H1 (cell line): ENCODE results near the gene MT1X. TPM values are rescaled to one million over a fixed set of nuclear protein-coding genes. Genes with fewer than 3 reads are reported as not detected.

Source experiments
- CTCF ChIA-PET: fragments of 300-600 bp; sonication (Branson Sonifier 250); formaldehyde crosslinking; loops from one replicate; lab custom pipeline; 2021; ENCODE audit not compliant: partially characterized antibody; lab: Charles Lee
- POLR2A ChIA-PET: fragments of 300-600 bp; sonication (Branson Sonifier 250); formaldehyde crosslinking; loops from one replicate; lab custom pipeline; 2021; ENCODE audit warnings: inconsistent platforms; ENCODE audit not compliant: partially characterized antibody; lab: Charles Lee
- DNase-seq, 2 experiments: peaks; one replicate each; pipeline versions ENCODE4 v3.0.0 to v3.0.0-alpha.2; 2010 to 2022; ENCODE audit warnings: low spot score in 2 of 2, low read depth in 1 of 2, mixed read lengths in 1 of 2
- FAIRE-seq: peaks from 2 replicates; lab custom pipeline; 2011; peaks lifted over from hg19 to GRCh38; lab: Jason Lieb, UNC
- H2AFZ ChIP-seq: 2 replicates; pipeline ENCODE4 v1.8.1; 2012; ENCODE audit warnings: low read length, inconsistent platforms
- H2AK5ac ChIP-seq: 2 replicates; pipeline ENCODE4 v1.6.1; 2013; ENCODE audit warnings: low read depth, low read length
- H2BK120ac ChIP-seq: replicated peaks from 2 replicates; pipeline ENCODE3; 2013; ENCODE audit warnings: low read depth, low read length, inconsistent platforms
- H2BK12ac ChIP-seq: 2 replicates; pipeline ENCODE4 v1.6.1; 2013; ENCODE audit warnings: low read depth, low read length
- H2BK15ac ChIP-seq: 2 replicates; pipeline ENCODE4 v1.6.1; 2013; ENCODE audit warnings: low read length
- H2BK20ac ChIP-seq: 2 replicates; pipeline ENCODE4 v1.6.1; 2013; ENCODE audit warnings: low read length
- H2BK5ac ChIP-seq: 2 replicates; pipeline ENCODE4 v1.6.1; 2013; ENCODE audit warnings: low read depth, low read length
- H3K14ac ChIP-seq: 2 replicates; pipeline ENCODE4 v1.6.1; 2013; ENCODE audit warnings: inconsistent platforms; ENCODE audit not compliant: insufficient read length
- H3K18ac ChIP-seq: 2 replicates; pipeline ENCODE4 v1.6.1; 2013; ENCODE audit warnings: low read length; ENCODE audit errors: extremely low read depth
- H3K23ac ChIP-seq: 2 replicates; pipeline ENCODE4 v1.6.1; 2013; ENCODE audit warnings: inconsistent platforms; ENCODE audit not compliant: insufficient read length
- H3K23me2 ChIP-seq: 2 replicates; pipeline ENCODE4 v1.6.1; 2013; ENCODE audit warnings: low read depth, low read length
- H3K27ac ChIP-seq: 2 replicates; pipeline ENCODE4 v1.6.1; 2011; ENCODE audit warnings: low read depth, low read length, inconsistent platforms
- H3K27me3 ChIP-seq, 4 experiments: replicated peaks in 1 of 4; 1 replicate in 1 of 4; 2 replicates in 3 of 4; pipeline versions ENCODE4 v1.6.1 to v1.8.1; 2011 to 2013; ENCODE audit warnings: low read length in 3 of 4, mild to moderate bottlenecking in 3 of 4, inconsistent platforms in 2 of 4, mixed read lengths in 2 of 4, moderate library complexity in 1 of 4; ENCODE audit not compliant: control insufficient read depth in 3 of 4, insufficient read depth in 3 of 4; ENCODE audit errors: extremely low read depth in 1 of 4
- H3K36me3 ChIP-seq, 4 experiments: 2 replicates each; pipeline versions ENCODE4 v1.6.1 to v1.8.1; 2011 to 2013; ENCODE audit warnings: mild to moderate bottlenecking in 4 of 4, low read length in 3 of 4, moderate library complexity in 2 of 4, control low read depth in 1 of 4, inconsistent platforms in 1 of 4; ENCODE audit not compliant: insufficient read depth in 4 of 4, control insufficient read depth in 2 of 4
- H3K4ac ChIP-seq: replicated peaks from 2 replicates; pipeline ENCODE3; 2013; ENCODE audit warnings: low read length, low read depth, mixed read lengths, inconsistent platforms; ENCODE audit not compliant: insufficient read length
- H3K4me1 ChIP-seq, 4 experiments: replicated peaks in 1 of 4; 1 replicate in 1 of 4; 2 replicates in 3 of 4; pipeline versions ENCODE4 v1.6.1 to v1.8.1; 2011 to 2013; ENCODE audit warnings: low read length in 3 of 4, inconsistent platforms in 2 of 4, mixed read lengths in 1 of 4; ENCODE audit not compliant: insufficient read depth in 4 of 4, control insufficient read depth in 3 of 4
- H3K4me2 ChIP-seq, 2 experiments: 2 replicates each; pipeline versions ENCODE4 v1.6.1 to v1.8.1; 2011 to 2013; ENCODE audit warnings: low read depth in 2 of 2, low read length in 2 of 2, control low read depth in 1 of 2, inconsistent platforms in 1 of 2, mild to moderate bottlenecking in 1 of 2; ENCODE audit not compliant: insufficient read depth in 1 of 2
- H3K4me3 ChIP-seq, 4 experiments: fragments of 200-600, 300-600 bp in 1 of 4; sonication (generic), shearing (Covaris generic), sonication (Bioruptor Twin) in 1 of 4; 2 replicates each; pipeline versions ENCODE4 v1.5.1 to v1.8.1; 2011 to 2016; ENCODE audit warnings: low read length in 4 of 4, low read depth in 3 of 4, control low read depth in 2 of 4, inconsistent platforms in 2 of 4, mild to moderate bottlenecking in 2 of 4, mixed read lengths in 1 of 4, moderate library complexity in 1 of 4; ENCODE audit not compliant: insufficient read depth in 2 of 4; ENCODE audit errors: extremely low read depth in 1 of 4
- H3K56ac ChIP-seq: replicated peaks from 2 replicates; pipeline ENCODE3; 2013; ENCODE audit warnings: low read depth, mild to moderate bottlenecking, mixed read lengths, low read length, inconsistent platforms; ENCODE audit not compliant: insufficient read length
- H3K79me1 ChIP-seq: 2 replicates; pipeline ENCODE4 v1.6.1; 2013; ENCODE audit warnings: low read depth, low read length, control low read depth
- H3K79me2 ChIP-seq, 2 experiments: 2 replicates each; pipeline versions ENCODE4 v1.6.1 to v1.8.1; 2012 to 2013; ENCODE audit warnings: low read length in 2 of 2, mild to moderate bottlenecking in 2 of 2, inconsistent platforms in 1 of 2; ENCODE audit not compliant: insufficient read depth in 2 of 2, control insufficient read depth in 1 of 2
- H3K9ac ChIP-seq, 4 experiments: replicated peaks in 1 of 4; 1 replicate in 1 of 4; 2 replicates in 3 of 4; pipeline versions ENCODE4 v1.6.1 to v1.8.1; 2011 to 2013; ENCODE audit warnings: low read depth in 3 of 4, low read length in 3 of 4, control low read depth in 2 of 4, mild to moderate bottlenecking in 2 of 4, moderate library complexity in 2 of 4, inconsistent platforms in 1 of 4; ENCODE audit errors: extremely low read depth in 1 of 4
- H3K9me3 ChIP-seq, 2 experiments: 2 replicates each; pipeline versions ENCODE4 v1.6.1 to v1.8.1; 2012 to 2013; ENCODE audit warnings: mild to moderate bottlenecking in 2 of 2, moderate library complexity in 2 of 2, control low read depth in 1 of 2, inconsistent platforms in 1 of 2, low read depth in 1 of 2, low read length in 1 of 2, mixed read lengths in 1 of 2; ENCODE audit not compliant: insufficient read depth in 2 of 2
- H4K20me1 ChIP-seq, 2 experiments: replicated peaks in 1 of 2; 2 replicates each; pipeline versions ENCODE3 to v1.8.1; 2011 to 2013; ENCODE audit warnings: inconsistent platforms in 2 of 2, low read length in 2 of 2, mild to moderate bottlenecking in 1 of 2; ENCODE audit not compliant: insufficient read depth in 2 of 2, control insufficient read depth in 1 of 2
- H4K5ac ChIP-seq: 2 replicates; pipeline ENCODE4 v1.6.1; 2013; ENCODE audit warnings: low read length, low read depth, mixed read lengths, inconsistent platforms; ENCODE audit not compliant: insufficient read length
- H4K8ac ChIP-seq: 2 replicates; pipeline ENCODE4 v1.8.0; 2013; ENCODE audit warnings: mild to moderate bottlenecking, moderate library complexity, low read length, inconsistent platforms; ENCODE audit not compliant: insufficient read depth; ENCODE audit errors: extremely low read depth
- H4K91ac ChIP-seq: replicated peaks from 2 replicates; pipeline ENCODE3; 2013; ENCODE audit warnings: low read length, mixed read lengths, inconsistent platforms; ENCODE audit not compliant: insufficient read length
- BRCA1 ChIP-seq: IDR thresholded peaks from 2 replicates; pipeline ENCODE4 v1.6.1; 2012; ENCODE audit warnings: low read depth, low read length, improper control_type of control experiment
- CBX5 ChIP-seq: fragments of 300-800, 300-1000 bp; sonication (generic); IDR thresholded peaks from 2 replicates; pipeline ENCODE4 v1.7.1; 2016; ENCODE audit warnings: antibody characterized with exemption, low read length, low read depth
- E2F6 ChIP-seq: IDR thresholded peaks from 2 replicates; pipeline ENCODE4 v1.6.1; 2012; ENCODE audit warnings: inconsistent platforms
- FOSL1 ChIP-seq: IDR thresholded peaks from 2 replicates; pipeline ENCODE4 v1.6.1; 2011; ENCODE audit warnings: mild to moderate bottlenecking, low read depth, low read length, moderate library complexity; ENCODE audit not compliant: insufficient read depth
- JUN ChIP-seq: IDR thresholded peaks from 2 replicates; pipeline ENCODE4 v1.6.1; 2011; ENCODE audit warnings: low read depth, mild to moderate bottlenecking, improper control_type of control experiment, low read length
- MAFK ChIP-seq: IDR thresholded peaks from 2 replicates; pipeline ENCODE4 v1.6.1; 2012; ENCODE audit warnings: low read depth, mild to moderate bottlenecking, improper control_type of control experiment, low read length
- MAX ChIP-seq: IDR thresholded peaks from 2 replicates; pipeline ENCODE4 v1.6.1; 2012; ENCODE audit warnings: inconsistent platforms
- NRF1 ChIP-seq: IDR thresholded peaks from 2 replicates; pipeline ENCODE4 v1.6.1; 2011; ENCODE audit warnings: mild to moderate bottlenecking, low read depth, low read length, improper control_type of control experiment
- TEAD4 ChIP-seq: IDR thresholded peaks from 2 replicates; pipeline ENCODE4 v1.6.1; 2012; ENCODE audit warnings: low read depth, low read length, inconsistent platforms, mixed read lengths
- ZNF274 ChIP-seq: IDR thresholded peaks from 2 replicates; pipeline ENCODE4 v1.7.0; 2012; ENCODE audit warnings: low read length, borderline replicate concordance; ENCODE audit errors: extremely low read depth
- WGBS, 2 experiments: shearing (Covaris generic) in 1 of 2; methylation state at CpG; one replicate each; pipeline versions ENCODE4 v1.1.6 to v1.1.7; 2013 to 2015; ENCODE audit warnings: low lambda C conversion rate in 2 of 2, mixed read lengths in 2 of 2, inconsistent platforms in 1 of 2, low coverage in 1 of 2, missing lambda C conversion rate in 1 of 2; ENCODE audit not compliant: insufficient replicate concordance in 2 of 2, insufficient coverage in 1 of 2, insufficient read length in 1 of 2; ENCODE audit errors: extremely low coverage in 1 of 2, missing lambda C conversion rate in 1 of 2; 5-methylcytosine and 5-hydroxymethylcytosine counted together
- polyA plus RNA-seq, 7 experiments: library from polyadenylated mRNA; depleted of rRNA in 3 of 7; stranded (reverse) in 5 of 7; unstranded in 2 of 7; fragments of >200 nt in 5 of 7; fragments of 200-250 nt in 2 of 7; gene quantifications; 1 replicate in 5 of 7; 2 replicates in 1 of 7; 4 replicates in 1 of 7; pipeline versions ENCODE4 v1.2.1 to v1.2.3, GENCODE V29; 2011 to 2013; ENCODE audit warnings: missing spikeins in 2 of 7, mixed read lengths in 2 of 7
- total RNA-seq: library from RNA; stranded (reverse); fragmentation: NEBNext Ultra II Directional; extraction: Animal tissue kit (Norgen Biotek cat#: 25700); gene quantifications from 2 replicates; pipeline ENCODE4 v1.2.1, GENCODE V29; 2021

Gene MT1X
- total and polyA plus RNA-seq, 2 of the 8 experiments (the other 6 are each of a cell fraction or from before 2014, with no cell fraction given), result 52.4 to 1,060 TPM

GRCh38 chr16:56637814-56638750 lies 44.2 kb upstream of the MT1X start, which contains the start of gene MT1A:
Gene MT1A (plus strand): TSS chr16:56638666. CDS start chr16:56638739, 73 bp downstream.
- ChIA-PET CTCF (interaction anchor here (1.1 to 3.6 kb wide), 7 partner anchors 9 to 61 kb away, joined by 3 to 14 read pairs (median 5); partner anchors contain the start of genes MT1E and MT1H), POLR2A (interaction anchor here (0.6 to 6.3 kb wide), 6 partner anchors 12 to 47 kb away, joined by 3 to 32 read pairs (median 4); partner anchors contain the start of genes MT1E, MT1F and MT1G)
- Histone ChIP-seq H3K56ac (no peak within 1 kb of the TSS), H3K9me3 (no peaks in the 10 kb centered on the region), H2BK12ac (peak within 1 kb of the TSS; percentile 78; the same call in 1 of the 2 replicates), H3K27me3 (peaks cover 90 to 100% (median 99%) of the 10 kb centered on the region in 4 experiments), H3K79me2 (no peaks in the 10 kb centered on the region), H3K4me2 (peak within 1 kb of the TSS; percentile 73 to 85), H4K91ac (peak within 1 kb of the TSS; percentile 6), H2BK120ac (no peak within 1 kb of the TSS), H3K23me2 (peaks cover 7% of the 10 kb centered on the region), H3K9ac (no peak within 1 kb of the TSS), H4K8ac (no peak within 1 kb of the TSS), H3K18ac (peak within 1 kb of the TSS; percentile 73; the same call in 1 of the 2 replicates), H3K14ac (no peak within 1 kb of the TSS), H2AK5ac (no peak within 1 kb of the TSS), H3K4me1 (peaks cover 3 to 19% (median 8%) of the 10 kb centered on the region in 4 experiments), H4K20me1 (peaks cover 9 to 34% of the 10 kb centered on the region in 2 experiments), H2AFZ (peak within 1 kb of the TSS; percentile 83; the same call in 1 of the 2 replicates), H3K4me3 (peak within 1 kb of the TSS; percentile 7 to 56 (median 27); a peak in 6 of 8 replicates), H3K27ac (no peak within 1 kb of the TSS), H4K5ac (no peak within 1 kb of the TSS), H2BK20ac (no peak within 1 kb of the TSS), H3K79me1 (no peaks in the 10 kb centered on the region), H2BK5ac (0 out of 2 replicates have a peak within 1 kb of the TSS, but pooled peaks have one; percentile 18), H3K23ac (no peak within 1 kb of the TSS), H2BK15ac (peak within 1 kb of the TSS; percentile 96; the same call in 1 of the 2 replicates), H3K4ac (no peak within 1 kb of the TSS), H3K36me3 (no peaks in the 10 kb centered on the region; a peak in 1 of 8 replicates)
- 6% methylated on average over 66 of the region's 68 CpGs; no CpG with 5 or more reads in 1 of the 2 experiments for WGBS, 2 experiments
- FAIRE-seq (no peak), DNase-seq (peak in 1 of 2 experiments; percentile 81)
- TF ChIP-seq ZNF274 (no peak), BRCA1 (no peak), MAX (peak; percentile 64), NRF1 (peak; percentile 49), MAFK (no peak), E2F6 (peak; percentile 55), FOSL1 (no peak), CBX5 (no peak), JUN (no peak), TEAD4 (no peak)
